OCI-LY3 (cell line): ENCODE measurements around the gene MAPK7.

Source experiments
- H2AFZ ChIP-seq: fragments of 200-600, 300-600 bp; shearing (Covaris generic); 2 replicates; pipeline ENCODE4 v1.6.0; 2014; ENCODE audit warnings: antibody characterized with exemption, low read depth, low read length
- H3K27ac ChIP-seq: fragments of 200-600, 300-600 bp; sonication (generic); 2 replicates; pipeline ENCODE4 v1.5.1; 2014; ENCODE audit warnings: mild to moderate bottlenecking, low read length, moderate library complexity, mixed read lengths
- H3K27me3 ChIP-seq: fragments of 200-600, 300-600 bp; sonication (generic); 2 replicates; pipeline ENCODE4 v1.6.1; 2014; ENCODE audit warnings: low read depth, low read length, mixed read lengths
- H3K36me3 ChIP-seq: fragments of 200-600, 300-600 bp; sonication (generic); replicated peaks from 2 replicates; pipeline ENCODE3; 2014; ENCODE audit warnings: low read depth, low read length, mixed read lengths
- H3K4me1 ChIP-seq: fragments of 300-600, 200-600 bp; sonication (generic); 2 replicates; pipeline ENCODE4 v1.6.1; 2014; ENCODE audit warnings: low read length, mixed read lengths
- H3K4me2 ChIP-seq: fragments of 200-600, 300-600 bp; sonication (generic); 2 replicates; pipeline ENCODE4 v1.6.1; 2014; ENCODE audit warnings: low read length, mixed read lengths
- H3K4me3 ChIP-seq: fragments of 300-600, 200-600 bp; sonication (generic); 2 replicates; pipeline ENCODE4 v1.5.1; 2014; ENCODE audit warnings: antibody characterized with exemption, mild to moderate bottlenecking, low read length, moderate library complexity
- H3K79me2 ChIP-seq: fragments of 300-600, 200-600 bp; shearing (Covaris generic); 2 replicates; pipeline ENCODE4 v1.6.1; 2014; ENCODE audit warnings: mild to moderate bottlenecking, low read length, mixed read lengths
- H3K9ac ChIP-seq: fragments of 300-600, 200-600 bp; shearing (Covaris generic); 2 replicates; pipeline ENCODE4 v1.6.0; 2014; ENCODE audit warnings: mild to moderate bottlenecking, low read length, moderate library complexity
- H3K9me3 ChIP-seq: fragments of 200-600, 300-600 bp; shearing (Covaris generic); 2 replicates; pipeline ENCODE4 v1.6.1; 2014; ENCODE audit warnings: low read length, mixed read lengths; ENCODE audit not compliant: insufficient read depth
- H4K20me1 ChIP-seq: fragments of 200-600, 300-600 bp; sonication (generic); 2 replicates; pipeline ENCODE4 v1.6.1; 2016; ENCODE audit warnings: low read length, mixed read lengths; ENCODE audit not compliant: insufficient read depth
- EZH2phosphoT487 ChIP-seq: fragments of 200-600 bp; shearing (Covaris generic); IDR thresholded peaks from 2 replicates; pipeline ENCODE4 v1.6.1; 2018; ENCODE audit warnings: antibody characterized with exemption, mixed run types, low read depth
- TF ChIP-seq, protein P1 (sequence below): fragments of 200-600, 300-600 bp; sonication (generic); IDR thresholded peaks from 2 replicates; pipeline ENCODE4 v1.5.1; 2014; ENCODE audit warnings: antibody characterized with exemption, low read length, low read depth

Gene MAPK7

DNA sequence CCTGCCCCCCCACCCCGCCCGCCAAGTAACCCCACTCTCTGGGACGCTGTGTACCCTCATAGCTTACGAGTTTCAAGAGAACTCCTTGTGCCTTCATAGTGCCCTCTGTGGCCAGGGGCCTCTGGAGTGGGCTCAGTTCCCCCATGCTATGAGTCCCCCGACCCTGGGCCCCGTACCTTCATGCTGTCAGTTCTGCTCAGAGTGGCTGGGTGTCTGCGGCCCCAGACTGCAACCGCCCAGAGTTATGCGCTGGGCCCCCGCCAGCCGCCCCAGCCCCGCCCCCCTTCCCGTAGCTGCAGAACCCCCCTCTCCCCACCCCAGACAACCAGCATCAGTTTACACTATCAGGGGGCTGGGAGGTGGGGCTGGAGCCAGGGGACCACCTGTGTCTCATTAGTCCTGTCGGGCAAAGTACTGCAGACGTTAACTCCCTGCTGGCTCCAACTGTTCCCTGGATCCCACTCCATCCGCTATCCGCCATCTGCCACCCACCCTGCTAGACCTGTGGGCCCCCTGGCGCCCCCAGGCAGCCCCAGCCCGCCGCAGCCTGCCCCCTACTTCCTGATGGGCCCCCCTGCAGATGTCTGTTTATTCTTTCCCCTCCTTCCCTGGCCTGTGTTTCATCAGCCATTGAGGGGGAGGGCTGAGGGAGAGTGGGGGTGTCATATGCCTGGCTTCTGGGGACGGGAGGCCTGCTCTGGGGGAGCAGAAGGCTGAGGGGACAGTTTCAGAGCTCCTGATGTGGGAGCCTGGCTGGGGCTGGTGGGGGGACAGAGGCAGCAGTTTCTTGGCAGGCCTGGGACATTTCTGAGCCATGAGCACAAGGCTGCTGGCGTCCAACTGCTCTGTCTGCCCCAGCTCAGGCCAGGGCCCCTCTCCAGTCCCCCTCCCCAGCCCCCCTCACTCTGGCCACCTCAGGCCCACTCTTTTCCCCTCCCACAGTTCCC is 8.9 kb downstream of the MAPK7 start, which contains the start of gene MFAP4:
MFAP4 (minus strand) TSS at position 217 of the 947 bp plus-strand sequence; CDS start at position 182, 35 bp downstream.
- Histone ChIP-seq H3K36me3 (no peaks in the 10 kb centered on the region), H3K79me2 (no peaks in the 10 kb centered on the region), H2AFZ (no peak within 1 kb of the TSS), H3K4me2 (no peak within 1 kb of the TSS), H3K4me1 (no peaks in the 10 kb centered on the region), H3K4me3 (no peak within 1 kb of the TSS), H4K20me1 (no peaks in the 10 kb centered on the region), H3K27me3 (no peaks in the 10 kb centered on the region), H3K9ac (no peak within 1 kb of the TSS), H3K27ac (no peak within 1 kb of the TSS), H3K9me3 (no peaks in the 10 kb centered on the region)
- TF ChIP-seq, protein P1, sequence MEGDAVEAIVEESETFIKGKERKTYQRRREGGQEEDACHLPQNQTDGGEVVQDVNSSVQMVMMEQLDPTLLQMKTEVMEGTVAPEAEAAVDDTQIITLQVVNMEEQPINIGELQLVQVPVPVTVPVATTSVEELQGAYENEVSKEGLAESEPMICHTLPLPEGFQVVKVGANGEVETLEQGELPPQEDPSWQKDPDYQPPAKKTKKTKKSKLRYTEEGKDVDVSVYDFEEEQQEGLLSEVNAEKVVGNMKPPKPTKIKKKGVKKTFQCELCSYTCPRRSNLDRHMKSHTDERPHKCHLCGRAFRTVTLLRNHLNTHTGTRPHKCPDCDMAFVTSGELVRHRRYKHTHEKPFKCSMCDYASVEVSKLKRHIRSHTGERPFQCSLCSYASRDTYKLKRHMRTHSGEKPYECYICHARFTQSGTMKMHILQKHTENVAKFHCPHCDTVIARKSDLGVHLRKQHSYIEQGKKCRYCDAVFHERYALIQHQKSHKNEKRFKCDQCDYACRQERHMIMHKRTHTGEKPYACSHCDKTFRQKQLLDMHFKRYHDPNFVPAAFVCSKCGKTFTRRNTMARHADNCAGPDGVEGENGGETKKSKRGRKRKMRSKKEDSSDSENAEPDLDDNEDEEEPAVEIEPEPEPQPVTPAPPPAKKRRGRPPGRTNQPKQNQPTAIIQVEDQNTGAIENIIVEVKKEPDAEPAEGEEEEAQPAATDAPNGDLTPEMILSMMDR, result no peak
- TF ChIP-seq EZH2phosphoT487, result no peak

DNA sequence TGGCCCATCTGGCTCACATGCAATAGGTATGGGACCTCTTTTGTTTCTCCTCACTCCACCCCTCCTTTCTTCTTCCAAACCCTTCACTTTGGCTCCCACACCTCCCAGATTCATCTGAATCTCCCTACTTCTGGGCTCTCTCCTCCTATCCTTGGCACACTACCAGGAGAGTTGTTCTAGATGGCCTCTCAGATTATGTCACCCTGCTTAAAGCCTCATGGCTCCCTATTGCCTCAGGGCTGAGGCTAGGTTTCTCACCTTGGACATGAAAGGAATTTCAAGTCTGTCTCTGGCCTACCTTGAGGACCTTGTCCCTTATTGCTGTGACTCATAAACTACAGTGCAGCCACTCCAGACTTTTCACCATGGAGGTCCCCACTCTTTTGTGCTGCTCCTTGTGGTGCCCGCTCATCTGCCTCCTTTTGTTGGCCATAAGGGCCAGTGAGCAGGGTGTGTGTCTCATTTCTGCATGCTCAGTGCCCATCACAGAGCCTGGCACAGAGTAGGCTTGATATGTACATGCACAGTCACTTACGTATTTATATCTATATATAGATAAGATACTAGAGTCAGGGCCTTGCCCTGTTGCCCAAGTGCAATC is 9.7 kb downstream of the MAPK7 start:
- Histone ChIP-seq H3K27ac (no peak overlapping the region), H3K4me3 (no peak overlapping the region)

DNA sequence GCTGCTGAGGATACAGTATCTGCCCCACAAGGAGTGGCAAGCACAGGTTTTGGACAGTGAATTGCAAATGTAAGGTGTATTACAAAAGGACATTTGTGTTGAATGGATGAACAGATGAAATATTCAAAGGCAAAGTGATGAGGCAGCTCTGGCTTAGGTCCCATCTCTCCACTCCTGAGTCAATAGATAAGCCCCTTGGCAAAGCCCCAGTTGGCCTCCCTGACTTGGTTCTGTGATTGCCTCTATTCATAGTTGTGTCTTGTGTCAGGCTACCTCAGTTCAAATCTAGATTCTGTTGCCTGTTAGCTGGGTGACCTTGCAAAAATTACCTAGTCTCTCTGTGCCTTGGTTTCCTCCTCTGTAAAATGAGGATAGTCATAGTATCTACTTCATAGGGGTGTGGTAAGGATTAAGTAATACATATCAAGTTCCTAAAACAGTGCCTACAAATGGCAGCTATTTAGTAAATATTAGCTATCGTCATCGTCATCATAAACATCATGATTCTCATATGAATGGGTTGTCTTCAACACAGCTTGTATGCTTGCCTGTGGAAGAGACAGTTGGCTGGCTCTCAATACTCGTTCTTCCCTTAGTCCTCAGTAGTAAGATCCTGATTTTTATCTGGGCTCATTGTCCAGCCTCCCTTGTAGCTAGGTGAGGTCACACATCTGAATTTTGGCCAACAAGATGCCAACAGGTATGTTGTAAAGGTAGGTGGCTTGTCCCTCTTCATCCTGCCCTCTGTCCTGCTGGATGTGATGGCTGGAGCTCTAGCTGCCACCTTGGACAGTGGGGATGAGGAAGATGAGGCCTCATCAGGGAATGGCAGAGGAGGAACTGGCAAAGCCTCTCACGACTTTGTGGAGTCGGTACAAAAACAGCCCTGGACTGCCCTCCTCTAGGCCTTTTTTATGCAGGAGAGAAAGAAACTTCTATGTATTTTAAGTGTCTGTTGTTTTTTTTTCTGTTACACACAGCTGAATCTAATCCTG is 10.8 kb downstream of the MAPK7 start:
- Histone ChIP-seq H3K4me2 (no peak overlapping the region), H3K4me1 (no peaks in the 10 kb centered on the region), H3K27ac (no peak overlapping the region)

More for the DNA sequence above, 9.7 kb downstream of the MAPK7 start:
- H2AFZ ChIP-seq, result no peak overlapping the region
- no peaks in the 10 kb centered on the region for H3K27me3 ChIP-seq
- H3K36me3 ChIP-seq, result no peaks in the 10 kb centered on the region
- H3K79me2 ChIP-seq, result no peaks in the 10 kb centered on the region
- no peak for TF ChIP-seq EZH2phosphoT487
- TF ChIP-seq, protein P1, result no peak
- H4K20me1 ChIP-seq, result no peaks in the 10 kb centered on the region
- H3K4me2 ChIP-seq, result no peak overlapping the region
- no peak overlapping the region for H3K9ac ChIP-seq
- no peaks in the 10 kb centered on the region for H3K9me3 ChIP-seq
- H3K4me1 ChIP-seq, result no peaks in the 10 kb centered on the region

More for the DNA sequence above, 10.8 kb downstream of the MAPK7 start:
- Histone ChIP-seq H3K79me2 (no peaks in the 10 kb centered on the region), H3K9me3 (no peaks in the 10 kb centered on the region), H2AFZ (no peak overlapping the region), H3K27me3 (no peaks in the 10 kb centered on the region), H3K4me3 (no peak overlapping the region), H3K9ac (no peak overlapping the region), H4K20me1 (no peaks in the 10 kb centered on the region), H3K36me3 (no peaks in the 10 kb centered on the region)
- TF ChIP-seq EZH2phosphoT487, result no peak
- TF ChIP-seq, protein P1, result no peak
